GOT3 (cell line): Measurements from ENCODE around the gene KRTAP7-1.

Experiments used
- DNase-seq: peaks from one replicate; lab custom pipeline; 2025; ENCODE audit warnings: mixed read lengths; lab: John Stamatoyannopoulos, UW

The KRTAP7-1 gene

GRCh38 chr21:30829659-30830058 lies at the start of gene KRTAP7-1:
Gene KRTAP7-1 (minus strand): TSS chr21:30829759. CDS start chr21:30829698, 61 bp downstream.
- no peak for DNase-seq

GRCh38 chr21:30874526-30874925 lies 45.0 kb upstream of the KRTAP7-1 start:
- DNase-seq = no peak

- no peak for DNase-seq
Observed at GRCh38 chr21:30847627-30848500, 18.3 kb upstream of the KRTAP7-1 start.

- DNase-seq = no peak
Observed at GRCh38 chr21:30842990-30843389, 13.4 kb upstream of the KRTAP7-1 start.

- no peak for DNase-seq
Observed at GRCh38 chr21:30839304-30839703, 9.7 kb upstream of the KRTAP7-1 start.

GRCh38 chr21:30838536-30838935 lies 9.0 kb upstream of the KRTAP7-1 start:
- no peak for DNase-seq

GRCh38 chr21:30831194-30831765 lies 1.7 kb upstream of the KRTAP7-1 start:
- DNase-seq = no peak

- DNase-seq = no peak
Observed at GRCh38 chr21:30818837-30819610, 10.5 kb downstream of the KRTAP7-1 start.

- DNase-seq = no peak
Observed at GRCh38 chr21:30813174-30813573, 16.4 kb downstream of the KRTAP7-1 start, which contains the start of gene KRTAP8-1. Gene KRTAP8-1 (minus strand): TSS chr21:30813274. CDS start chr21:30813220, 54 bp downstream.

- DNase-seq = no peak
Observed at GRCh38 chr21:30800605-30801004, 29.0 kb downstream of the KRTAP7-1 start.

GRCh38 chr21:30793581-30794314 lies 35.8 kb downstream of the KRTAP7-1 start:
- no peak for DNase-seq

GRCh38 chr21:30779249-30779648 lies 50.3 kb downstream of the KRTAP7-1 start:
- DNase-seq = no peak
